PFSK-1 (cell line): ENCODE data around the gene TMOD4.

ENCODE experiments used
- POLR2AphosphoS5 ChIP-seq: IDR thresholded peaks from 2 replicates; pipeline ENCODE4 v1.6.1; 2012; ENCODE audit warnings: low read depth, mild to moderate bottlenecking, control low read depth, low read length, moderate library complexity
- TF ChIP-seq, protein P1 (sequence below), 2 experiments: IDR thresholded peaks; 2 replicates each; pipeline versions ENCODE4 v1.6.1 to v1.8.0; 2011 to 2012; ENCODE audit warnings: low read depth in 2 of 2, low read length in 2 of 2, control low read depth in 1 of 2, inconsistent platforms in 1 of 2, mild to moderate bottlenecking in 1 of 2, moderate library complexity in 1 of 2; ENCODE audit not compliant: insufficient read depth in 1 of 2

GRCh38 chr1:151134396-151134795, 41.4 kb downstream of the TMOD4 start:
- TF ChIP-seq, protein P1, sequence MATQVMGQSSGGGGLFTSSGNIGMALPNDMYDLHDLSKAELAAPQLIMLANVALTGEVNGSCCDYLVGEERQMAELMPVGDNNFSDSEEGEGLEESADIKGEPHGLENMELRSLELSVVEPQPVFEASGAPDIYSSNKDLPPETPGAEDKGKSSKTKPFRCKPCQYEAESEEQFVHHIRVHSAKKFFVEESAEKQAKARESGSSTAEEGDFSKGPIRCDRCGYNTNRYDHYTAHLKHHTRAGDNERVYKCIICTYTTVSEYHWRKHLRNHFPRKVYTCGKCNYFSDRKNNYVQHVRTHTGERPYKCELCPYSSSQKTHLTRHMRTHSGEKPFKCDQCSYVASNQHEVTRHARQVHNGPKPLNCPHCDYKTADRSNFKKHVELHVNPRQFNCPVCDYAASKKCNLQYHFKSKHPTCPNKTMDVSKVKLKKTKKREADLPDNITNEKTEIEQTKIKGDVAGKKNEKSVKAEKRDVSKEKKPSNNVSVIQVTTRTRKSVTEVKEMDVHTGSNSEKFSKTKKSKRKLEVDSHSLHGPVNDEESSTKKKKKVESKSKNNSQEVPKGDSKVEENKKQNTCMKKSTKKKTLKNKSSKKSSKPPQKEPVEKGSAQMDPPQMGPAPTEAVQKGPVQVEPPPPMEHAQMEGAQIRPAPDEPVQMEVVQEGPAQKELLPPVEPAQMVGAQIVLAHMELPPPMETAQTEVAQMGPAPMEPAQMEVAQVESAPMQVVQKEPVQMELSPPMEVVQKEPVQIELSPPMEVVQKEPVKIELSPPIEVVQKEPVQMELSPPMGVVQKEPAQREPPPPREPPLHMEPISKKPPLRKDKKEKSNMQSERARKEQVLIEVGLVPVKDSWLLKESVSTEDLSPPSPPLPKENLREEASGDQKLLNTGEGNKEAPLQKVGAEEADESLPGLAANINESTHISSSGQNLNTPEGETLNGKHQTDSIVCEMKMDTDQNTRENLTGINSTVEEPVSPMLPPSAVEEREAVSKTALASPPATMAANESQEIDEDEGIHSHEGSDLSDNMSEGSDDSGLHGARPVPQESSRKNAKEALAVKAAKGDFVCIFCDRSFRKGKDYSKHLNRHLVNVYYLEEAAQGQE (IDR thresholded peaks at IDR 0.05; ENCODE audit: insufficient read depth in 1 of 2, low read depth in 2 of 2, low read length in 2 of 2): no peak
- TF ChIP-seq POLR2AphosphoS5: no peak
